HG03378 (cell line): Measurements from ENCODE around the gene DHFR2.
"Not testable (repeated sequence)": the region's sequence is repeated elsewhere in the genome, so short reads cannot be mapped to it uniquely, and the experiment has no call there.

Experiments
- ATAC-seq: cut with Tn5 transposase; IDR thresholded peaks from one replicate; pipeline ENCODE4 v1.9.1; 2021; ENCODE audit warnings: mild to moderate bottlenecking, moderate library complexity; ENCODE audit not compliant: unreplicated experiment

The DHFR2 gene

GRCh38 chr3:94062513-94063404, at the start of gene DHFR2, which contains the start of gene NSUN3:
TSS of gene DHFR2 (minus strand) at chr3:94062916. CDS start at chr3:94061511, 1,405 bp downstream.
TSS of gene NSUN3 (plus strand) at chr3:94063061. CDS start at chr3:94063127, 66 bp downstream.
- ATAC-seq: peak; percentile 93

- no peak for ATAC-seq
These were observed 48.1 kb upstream of the DHFR2 start for GRCh38 chr3:94110854-94111253.

DNA sequence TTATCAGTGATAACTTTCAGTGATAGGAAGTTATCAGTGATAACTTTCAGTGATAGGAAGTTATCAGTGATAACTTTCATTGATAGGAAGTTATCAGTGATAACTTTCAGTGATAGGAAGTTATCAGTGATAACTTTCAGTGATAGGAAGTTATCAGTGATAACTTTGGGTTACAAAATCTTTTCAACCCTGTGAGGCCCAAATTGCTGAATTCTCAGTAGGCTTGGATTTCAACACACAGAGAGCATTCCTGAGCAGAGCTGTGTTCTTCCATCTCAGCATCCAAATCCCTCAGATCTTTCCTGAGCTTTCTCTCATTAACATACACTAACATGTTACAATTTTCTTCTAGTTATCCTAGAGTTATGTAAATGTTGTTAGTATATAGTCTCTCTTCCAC, 47.5 kb upstream of the DHFR2 start:
- not testable (repeated sequence) for ATAC-seq

DNA sequence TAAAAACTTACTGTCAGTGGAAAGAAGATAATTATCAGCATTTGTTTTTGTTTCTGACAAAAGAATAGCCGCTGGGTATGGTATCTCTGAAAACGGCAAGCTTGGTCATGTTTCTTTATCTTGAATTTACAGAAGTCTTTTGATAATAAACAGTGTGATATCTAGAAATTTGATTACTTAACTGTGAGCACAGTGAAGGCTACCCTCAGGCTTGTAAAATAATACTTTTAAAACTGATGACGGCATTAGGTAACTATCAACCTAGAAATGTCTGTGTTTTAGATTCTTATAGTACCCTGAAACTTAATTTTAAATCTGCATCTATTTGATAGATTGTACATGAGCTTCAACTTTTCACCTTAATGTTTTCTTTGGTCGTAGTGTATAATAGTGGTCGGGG, 43.6 kb upstream of the DHFR2 start:
- ATAC-seq: no peak

DNA sequence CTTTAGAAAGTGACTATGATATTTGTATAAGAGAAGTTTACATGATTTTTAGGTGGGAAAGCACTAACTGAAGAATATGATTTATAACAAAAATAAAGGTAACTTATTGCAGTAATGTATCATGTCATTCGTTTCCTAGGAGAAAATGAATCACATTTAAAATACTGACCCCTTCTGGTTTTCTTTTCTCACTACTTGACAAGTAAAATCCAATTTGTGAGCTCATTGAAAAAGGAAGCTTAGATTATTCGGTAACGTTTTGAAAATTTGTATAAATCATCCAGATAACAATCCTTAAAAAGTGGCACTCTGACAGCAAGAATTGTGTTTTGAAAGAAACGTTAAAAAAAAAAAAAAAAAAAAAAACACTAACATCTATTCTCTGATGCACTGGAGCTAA, 39.1 kb upstream of the DHFR2 start:
- no peak for ATAC-seq

DNA sequence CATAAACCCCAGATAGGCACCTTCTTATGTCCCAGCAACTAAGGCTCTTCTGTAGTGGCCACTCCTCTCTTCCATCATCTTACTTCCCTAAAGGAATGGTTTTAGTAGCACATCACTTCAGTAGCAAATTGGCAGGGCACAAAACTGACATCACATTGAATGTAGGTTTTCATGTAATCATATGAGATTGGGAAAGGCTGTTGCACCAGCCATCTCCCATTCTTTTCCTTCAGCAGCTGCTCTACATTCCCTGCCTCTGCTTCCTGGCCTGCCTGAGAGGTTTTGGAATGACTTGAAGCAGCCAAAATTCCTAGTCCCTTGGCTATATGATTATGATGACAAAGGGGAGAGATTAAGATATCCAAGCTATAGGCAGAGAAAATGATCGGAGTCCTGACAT, 36.6 kb upstream of the DHFR2 start:
- ATAC-seq: no peak

DNA sequence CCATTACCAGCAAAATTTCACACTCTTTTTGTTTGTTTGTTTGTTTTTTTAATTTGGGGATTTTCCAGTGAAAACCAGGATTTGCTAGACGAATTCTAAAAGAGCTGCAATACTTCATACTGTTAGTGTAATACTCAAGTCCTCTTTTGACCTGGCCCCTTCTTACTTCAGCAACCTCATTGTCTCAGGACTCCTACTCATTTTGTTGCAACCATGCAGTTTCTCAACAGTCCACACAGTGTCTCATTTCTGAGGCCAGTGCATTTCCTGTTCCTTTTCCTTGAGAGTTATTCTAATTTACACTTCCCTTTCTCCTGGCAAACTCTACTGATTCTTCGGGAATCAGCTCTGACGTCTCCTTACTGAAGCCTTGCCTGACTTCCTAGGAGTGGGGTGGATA, 35.7 kb upstream of the DHFR2 start:
- ATAC-seq: no peak

DNA sequence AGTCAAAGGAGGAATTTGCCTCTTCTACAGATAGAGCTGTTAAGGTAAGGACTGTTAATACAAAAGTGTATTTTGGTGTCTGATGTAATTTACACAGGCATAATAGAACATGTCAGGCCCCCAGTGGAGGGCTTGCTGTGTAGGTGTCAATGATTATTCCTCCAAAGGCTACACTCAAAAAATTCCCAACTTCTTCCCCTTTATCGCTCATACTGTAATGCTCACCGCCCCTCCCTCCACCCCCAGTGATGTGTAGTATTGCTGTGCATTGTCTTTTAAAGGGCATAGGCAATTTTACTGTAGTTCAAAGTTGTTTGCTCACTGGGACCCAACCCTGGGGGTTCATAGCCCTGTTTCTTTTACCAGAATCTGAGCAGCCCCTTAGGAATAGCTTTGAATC, 32.4 kb upstream of the DHFR2 start:
- ATAC-seq: no peak

DNA sequence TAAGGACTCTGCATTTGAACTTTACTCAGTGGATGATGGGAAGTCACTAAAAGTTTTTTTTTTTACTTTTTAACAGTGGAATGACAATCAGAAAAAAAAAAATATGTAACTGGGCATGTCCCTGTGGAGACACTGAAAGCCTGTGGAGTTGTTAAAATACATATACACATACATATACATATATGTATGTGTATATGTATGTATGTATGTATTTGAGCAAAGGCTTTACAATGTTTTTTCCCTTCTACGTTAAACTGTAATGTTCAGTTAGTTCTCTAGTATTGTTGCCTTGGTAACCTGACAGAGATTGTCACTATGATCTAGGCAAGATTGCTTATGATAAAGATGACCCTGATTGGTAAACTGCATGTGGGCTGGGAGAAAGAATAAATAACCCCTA, 30.4 kb upstream of the DHFR2 start:
- ATAC-seq: no peak

- no peak for ATAC-seq
These were observed 29.4 kb upstream of the DHFR2 start for GRCh38 chr3:94092086-94092485.

GRCh38 chr3:94089126-94089525, 26.4 kb upstream of the DHFR2 start:
- no peak for ATAC-seq

DNA sequence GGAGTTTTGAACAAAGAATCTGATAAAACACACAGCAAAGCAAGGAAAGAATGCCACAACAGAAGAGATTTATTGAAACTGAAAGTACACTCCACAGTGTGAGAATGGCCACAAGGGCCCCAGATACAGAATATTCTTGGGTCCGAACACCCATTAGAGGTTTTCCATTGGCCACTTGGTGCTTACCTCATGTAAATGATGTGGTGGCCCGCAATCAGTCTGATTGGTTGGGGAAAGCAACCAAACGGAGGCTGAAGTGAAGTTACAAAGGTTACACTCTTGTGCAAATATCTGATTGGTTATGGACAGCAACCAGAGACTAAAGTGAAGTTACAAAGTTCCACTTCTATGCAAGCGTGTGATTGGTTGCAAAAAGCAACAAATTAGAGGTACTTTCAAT, 20.5 kb upstream of the DHFR2 start:
- peak; percentile 82 for ATAC-seq

DNA sequence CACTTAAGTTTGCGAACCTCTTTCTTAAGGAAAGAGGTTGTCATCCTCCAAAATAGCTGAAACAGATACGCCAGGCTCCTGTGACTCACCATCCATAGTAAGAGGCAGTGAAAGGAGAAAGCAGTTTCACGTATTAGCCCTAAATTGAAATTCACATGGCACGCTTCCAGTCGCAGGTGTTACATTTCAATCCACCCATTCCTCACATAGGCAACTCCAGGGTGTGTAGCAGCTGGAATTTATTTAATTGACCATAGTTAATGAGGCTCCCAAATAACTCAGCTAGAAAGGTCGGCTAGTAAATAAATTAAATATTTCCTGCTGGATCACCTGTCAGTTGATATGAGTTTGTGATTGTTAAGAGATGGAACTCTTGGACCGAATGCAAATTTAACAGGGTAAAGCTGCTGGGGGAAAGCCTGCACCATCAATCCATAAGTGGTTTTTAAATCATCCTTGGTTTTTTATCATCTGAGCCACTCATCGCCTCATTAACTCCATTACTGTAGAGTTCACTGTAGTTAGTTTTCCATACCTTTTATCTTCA, 19.7 kb upstream of the DHFR2 start:
- ATAC-seq: no peak

- ATAC-seq: no peak
These were observed 19.2 kb upstream of the DHFR2 start for GRCh38 chr3:94081884-94082283.

- not testable (repeated sequence) for ATAC-seq
These were observed 17.8 kb upstream of the DHFR2 start for GRCh38 chr3:94080552-94080951.

GRCh38 chr3:94076055-94076454, 13.3 kb upstream of the DHFR2 start:
- no peak for ATAC-seq

GRCh38 chr3:94071713-94072284, 9.1 kb upstream of the DHFR2 start:
- ATAC-seq: peak; percentile 81

GRCh38 chr3:94070341-94070911, 7.7 kb upstream of the DHFR2 start:
- peak; percentile 46 for ATAC-seq

DNA sequence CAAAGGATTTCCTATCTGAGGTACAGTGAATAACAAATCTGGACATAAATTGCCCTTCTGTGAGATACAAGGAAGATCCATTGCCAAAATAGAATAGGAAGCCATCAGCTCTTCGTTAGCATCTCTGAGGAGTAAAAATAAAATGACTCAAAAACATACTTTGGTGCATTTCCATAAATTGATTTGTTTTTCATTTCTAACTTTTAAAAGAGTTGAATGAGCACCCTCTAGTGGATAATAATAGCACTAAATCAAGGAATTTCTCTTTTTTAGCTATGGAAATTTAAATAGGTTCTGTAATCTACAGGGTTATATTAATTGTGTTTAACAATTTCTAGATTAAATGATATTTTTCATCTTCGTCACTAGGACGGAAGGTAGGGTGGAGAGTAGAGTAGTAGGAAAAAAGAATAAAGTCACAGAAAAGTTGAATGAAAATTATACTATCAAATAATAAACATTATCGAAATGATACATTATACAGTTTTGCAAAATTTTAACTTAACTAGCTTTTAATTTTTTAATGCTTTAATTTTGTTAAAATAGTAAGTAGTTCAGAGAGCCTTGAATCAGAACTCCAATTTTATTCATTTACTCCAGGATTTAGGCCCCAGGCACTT, 6.6 kb upstream of the DHFR2 start:
- no peak for ATAC-seq

DNA sequence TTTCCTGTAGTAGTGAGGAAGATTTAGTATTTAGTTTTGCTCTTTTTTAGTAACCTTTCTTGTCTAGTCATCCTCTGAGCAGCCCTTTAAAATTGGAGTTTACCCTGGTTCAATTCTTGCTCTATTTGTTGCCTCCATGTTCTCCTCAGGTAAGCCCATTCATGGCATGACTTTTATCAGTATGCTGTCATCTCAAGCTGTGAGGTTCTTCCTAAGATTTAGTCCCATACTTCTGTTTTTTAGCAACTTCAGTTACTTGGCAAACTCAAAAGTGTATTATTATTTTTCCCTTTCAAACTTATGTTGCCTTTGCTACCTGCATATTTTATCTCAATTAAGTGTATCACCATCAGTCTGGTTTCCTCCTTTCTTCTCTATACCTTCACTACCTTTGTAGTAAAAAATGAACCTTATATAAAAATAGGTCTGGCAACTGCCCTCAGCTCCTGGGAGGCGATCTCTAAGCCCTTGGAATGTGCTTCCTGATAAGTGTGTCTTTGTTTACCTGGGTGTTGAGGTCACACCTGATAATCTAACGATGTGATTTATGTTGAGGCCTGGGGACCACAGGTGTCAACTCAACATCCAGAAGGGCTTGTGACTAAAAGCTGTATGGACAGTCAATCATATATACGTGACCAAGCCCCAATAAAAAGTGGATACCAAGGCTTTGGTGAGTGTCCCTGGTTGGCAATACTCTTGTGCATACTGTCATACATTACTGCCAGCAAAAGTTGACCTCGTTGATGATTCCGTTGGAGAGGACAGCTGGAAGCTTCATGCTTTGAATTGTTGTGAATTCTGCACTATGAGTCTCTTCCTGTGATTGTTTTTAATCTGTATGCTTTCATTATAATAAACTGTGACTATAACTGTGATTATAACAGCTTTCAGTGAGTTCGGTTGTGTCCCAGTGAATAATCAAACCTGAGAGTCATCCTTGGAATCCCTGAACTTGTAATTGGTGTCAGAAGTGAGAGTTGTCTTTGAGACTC, 4.1 kb upstream of the DHFR2 start:
- ATAC-seq: no peak
